Raji (cell line): ENCODE data around the gene BTBD17.

ENCODE experiments used
- POLR2A ChIP-seq: IDR thresholded peaks from 2 replicates; pipeline ENCODE4 v1.6.1; 2011; ENCODE audit warnings: low read depth, low read length, control low read depth; ENCODE audit not compliant: insufficient read depth

Gene BTBD17

GRCh38 chr17:74372426-74372825 is 10.8 kb upstream of the BTBD17 start:
- no peak for TF ChIP-seq POLR2A

DNA sequence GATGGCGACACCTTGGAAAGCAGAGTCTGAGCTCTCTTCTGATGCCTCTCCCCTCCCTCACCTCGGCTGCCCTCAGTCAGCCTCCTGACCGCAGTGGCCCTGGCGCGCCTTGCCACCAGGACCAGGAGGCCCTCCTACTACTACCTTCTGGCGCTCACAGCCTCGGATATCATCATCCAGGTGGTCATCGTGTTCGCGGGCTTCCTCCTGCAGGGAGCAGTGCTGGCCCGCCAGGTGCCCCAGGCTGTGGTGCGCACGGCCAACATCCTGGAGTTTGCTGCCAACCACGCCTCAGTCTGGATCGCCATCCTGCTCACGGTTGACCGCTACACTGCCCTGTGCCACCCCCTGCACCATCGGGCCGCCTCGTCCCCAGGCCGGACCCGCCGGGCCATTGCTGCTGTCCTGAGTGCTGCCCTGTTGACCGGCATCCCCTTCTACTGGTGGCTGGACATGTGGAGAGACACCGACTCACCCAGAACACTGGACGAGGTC is 10.0 kb upstream of the BTBD17 start:
- no peak for TF ChIP-seq POLR2A

DNA sequence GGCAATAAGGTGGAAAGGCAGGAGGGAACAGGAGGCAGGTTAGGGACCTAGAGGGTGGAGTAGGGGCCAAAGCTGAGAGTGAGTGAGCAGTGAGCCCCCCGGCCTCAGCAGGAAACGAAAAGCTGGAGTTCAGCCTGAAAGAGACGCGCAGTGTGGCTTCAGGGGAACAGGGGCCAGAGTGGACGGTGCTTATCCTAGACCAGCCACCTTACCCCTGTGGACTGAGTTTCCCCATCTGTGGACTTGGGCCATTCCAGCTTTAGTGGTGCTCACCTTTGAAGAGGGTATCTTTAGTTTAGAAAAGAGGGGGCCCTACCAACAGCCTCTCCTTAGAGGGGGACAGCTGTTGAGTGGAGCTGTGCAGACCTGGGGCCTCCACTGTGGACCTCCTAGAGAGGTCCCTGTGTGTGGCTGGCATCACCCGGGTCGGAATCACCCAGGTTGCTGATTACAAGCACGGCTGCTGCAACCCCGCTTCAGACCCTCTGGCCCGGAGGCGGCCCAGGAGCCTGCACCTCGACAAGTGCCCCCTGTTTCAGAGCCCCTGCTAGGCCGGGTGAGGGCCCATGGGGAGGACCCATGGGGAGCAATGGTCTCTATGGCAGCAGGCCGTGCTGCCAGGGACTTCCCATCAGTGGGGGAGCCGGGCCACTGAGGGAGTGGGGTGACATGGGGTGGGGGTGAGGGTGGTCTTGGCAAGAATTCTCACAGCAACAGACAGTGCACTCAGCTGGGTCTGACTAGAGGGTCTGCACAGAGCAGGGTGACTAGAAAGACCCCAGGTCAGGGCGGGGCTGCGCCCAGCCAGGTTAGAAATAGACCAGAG is 8.2 kb upstream of the BTBD17 start:
- TF ChIP-seq POLR2A: no peak

GRCh38 chr17:74369221-74369620 is 7.6 kb upstream of the BTBD17 start:
- TF ChIP-seq POLR2A: no peak

GRCh38 chr17:74368341-74369081 is 6.8 kb upstream of the BTBD17 start:
- TF ChIP-seq POLR2A: no peak

- TF ChIP-seq POLR2A: no peak
These were observed 5.5 kb upstream of the BTBD17 start, which contains the start of gene GPR142 for GRCh38 chr17:74367206-74367605. Gene GPR142 (plus strand): TSS chr17:74367506. CDS start chr17:74369541, 2,035 bp downstream.

- TF ChIP-seq POLR2A: no peak
These were observed 1.3 kb upstream of the BTBD17 start for GRCh38 chr17:74362810-74363498.

DNA sequence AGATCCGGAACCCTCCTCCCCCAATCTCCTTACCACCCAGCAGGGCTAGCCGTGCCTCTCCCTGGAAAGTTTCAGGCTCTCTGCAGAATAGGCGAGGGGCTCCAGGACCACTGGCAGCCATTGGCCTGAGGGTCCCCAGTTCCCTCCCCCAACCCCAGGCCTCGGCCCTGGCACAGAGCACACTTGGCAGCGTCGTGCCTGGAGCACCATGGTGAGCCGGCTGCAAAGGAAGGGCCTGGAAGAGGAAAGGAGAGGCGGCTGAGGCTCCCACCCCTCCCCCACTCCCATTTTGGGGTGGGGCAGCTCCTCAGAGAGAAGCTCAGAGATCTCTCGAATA is 369 bp upstream of the BTBD17 start:
- TF ChIP-seq POLR2A: no peak

- no peak for TF ChIP-seq POLR2A
These were observed 804 bp downstream of the BTBD17 start for GRCh38 chr17:74360899-74361229.

DNA sequence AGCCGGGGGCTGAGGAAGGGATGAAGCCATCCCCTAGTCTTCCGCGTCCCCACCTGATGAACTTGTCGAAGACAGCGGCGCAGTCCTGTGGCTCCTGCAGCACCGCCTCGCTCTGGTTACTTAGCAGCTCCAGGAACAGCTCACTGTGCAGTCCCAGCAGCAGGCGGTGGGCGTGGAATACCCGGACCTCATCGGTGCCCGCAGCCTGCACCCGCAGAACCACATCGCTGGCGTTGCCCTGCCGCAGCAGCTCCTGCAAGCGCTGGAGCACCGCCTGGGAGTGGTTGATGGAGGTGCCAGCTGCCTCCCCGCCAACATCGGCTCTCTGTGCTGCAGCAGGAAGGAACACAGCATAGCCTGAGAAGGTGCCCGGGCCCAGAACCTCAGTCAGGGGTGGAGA is 1.8 kb downstream of the BTBD17 start:
- no peak for TF ChIP-seq POLR2A

DNA sequence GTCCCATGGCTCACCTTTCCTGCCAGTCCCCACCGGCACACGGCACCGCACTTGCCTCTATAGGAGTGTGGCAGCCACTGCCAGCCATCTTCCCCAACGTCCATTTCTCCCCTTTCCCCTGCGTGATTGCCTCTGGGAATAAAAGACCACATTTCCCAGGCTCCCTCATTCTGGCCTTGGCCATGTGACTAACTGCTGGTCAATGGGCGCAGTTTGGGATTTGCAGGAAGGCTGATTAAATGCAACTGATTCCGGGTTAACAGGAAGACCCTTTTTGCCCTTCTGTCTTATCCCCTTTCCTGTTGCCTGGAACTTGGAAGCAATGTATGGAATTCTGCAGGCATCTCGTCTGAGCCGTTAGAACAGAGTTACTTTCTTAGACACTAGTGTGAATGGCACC is 3.0 kb downstream of the BTBD17 start:
- no peak for TF ChIP-seq POLR2A

DNA sequence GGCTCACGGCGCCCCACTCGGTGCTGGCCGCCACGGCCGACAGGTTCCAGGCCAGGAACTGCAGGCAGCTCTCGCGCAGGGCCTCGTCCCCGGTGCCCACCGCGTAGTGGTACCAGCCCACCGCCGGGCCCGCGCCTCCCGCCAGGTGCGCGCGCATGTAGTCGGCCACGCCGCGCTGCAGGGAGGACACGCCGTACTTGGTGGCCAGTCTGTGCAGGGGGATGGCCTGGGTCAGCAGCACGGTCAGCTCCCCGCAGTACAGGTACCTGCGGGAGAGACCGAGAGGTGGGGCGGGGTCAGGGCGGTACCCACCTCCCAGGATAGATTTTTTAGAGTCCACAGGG is 4.2 kb downstream of the BTBD17 start:
- no peak for TF ChIP-seq POLR2A

- TF ChIP-seq POLR2A: no peak
These were observed 4.8 kb downstream of the BTBD17 start for GRCh38 chr17:74356646-74357465.

DNA sequence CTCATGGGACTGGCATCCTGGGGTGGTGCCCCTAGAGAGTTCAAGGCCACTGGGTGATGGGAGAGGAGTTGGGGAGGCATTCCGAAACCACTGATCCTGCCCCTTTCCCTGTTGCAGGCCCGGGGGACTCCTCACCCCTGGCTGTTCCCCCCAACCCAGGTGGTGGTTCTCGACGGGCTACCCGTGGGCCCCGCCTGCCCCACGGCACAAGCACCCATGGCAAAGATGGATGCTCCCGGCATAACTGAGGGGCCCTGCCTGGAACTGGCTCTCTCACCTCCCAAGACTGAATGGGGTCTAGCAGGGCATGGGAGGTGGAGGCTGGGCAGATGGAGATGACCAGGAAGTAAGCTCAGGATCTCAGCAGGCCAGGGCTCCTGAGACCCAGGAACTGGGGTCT is 6.6 kb downstream of the BTBD17 start:
- no peak for TF ChIP-seq POLR2A

GRCh38 chr17:74354561-74354960 is 7.1 kb downstream of the BTBD17 start:
- no peak for TF ChIP-seq POLR2A
